Fibroblast of skin of left quadriceps (primary cell): ENCODE results near the gene RFT1.
A peak's percentile ranks its signal among the peaks of the same experiment; 100 is the strongest.

Source experiments
- DNase-seq, 2 experiments: peaks; one replicate each; pipeline ENCODE4 v3.0.0-alpha.2; 2013; ENCODE audit warnings: low read depth in 2 of 2

Gene RFT1, protein sequence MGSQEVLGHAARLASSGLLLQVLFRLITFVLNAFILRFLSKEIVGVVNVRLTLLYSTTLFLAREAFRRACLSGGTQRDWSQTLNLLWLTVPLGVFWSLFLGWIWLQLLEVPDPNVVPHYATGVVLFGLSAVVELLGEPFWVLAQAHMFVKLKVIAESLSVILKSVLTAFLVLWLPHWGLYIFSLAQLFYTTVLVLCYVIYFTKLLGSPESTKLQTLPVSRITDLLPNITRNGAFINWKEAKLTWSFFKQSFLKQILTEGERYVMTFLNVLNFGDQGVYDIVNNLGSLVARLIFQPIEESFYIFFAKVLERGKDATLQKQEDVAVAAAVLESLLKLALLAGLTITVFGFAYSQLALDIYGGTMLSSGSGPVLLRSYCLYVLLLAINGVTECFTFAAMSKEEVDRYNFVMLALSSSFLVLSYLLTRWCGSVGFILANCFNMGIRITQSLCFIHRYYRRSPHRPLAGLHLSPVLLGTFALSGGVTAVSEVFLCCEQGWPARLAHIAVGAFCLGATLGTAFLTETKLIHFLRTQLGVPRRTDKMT

GRCh38 chr3:53130179-53131061 is at the start of gene RFT1:
TSS of gene RFT1 (minus strand) at chr3:53130435. CDS start at chr3:53130400, 35 bp downstream.
- peak; percentile 91 to 93 for DNase-seq

DNA sequence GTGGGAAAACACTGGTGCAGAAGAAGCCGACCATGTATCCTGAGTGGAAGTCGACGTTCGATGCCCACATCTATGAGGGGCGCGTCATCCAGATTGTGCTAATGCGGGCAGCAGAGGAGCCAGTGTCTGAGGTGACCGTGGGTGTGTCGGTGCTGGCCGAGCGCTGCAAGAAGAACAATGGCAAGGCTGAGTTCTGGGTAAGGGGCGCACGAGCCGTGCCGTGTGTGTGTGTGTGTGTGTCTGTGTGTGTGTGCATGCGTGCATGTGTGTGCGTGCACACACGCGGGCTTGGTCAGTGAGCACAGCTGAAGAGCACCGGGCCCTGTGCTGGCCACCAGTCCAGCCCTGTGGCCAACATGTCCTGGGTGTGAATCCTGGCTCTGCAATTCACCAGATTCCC is 49.3 kb upstream of the RFT1 start:
- DNase-seq: no peak

DNA sequence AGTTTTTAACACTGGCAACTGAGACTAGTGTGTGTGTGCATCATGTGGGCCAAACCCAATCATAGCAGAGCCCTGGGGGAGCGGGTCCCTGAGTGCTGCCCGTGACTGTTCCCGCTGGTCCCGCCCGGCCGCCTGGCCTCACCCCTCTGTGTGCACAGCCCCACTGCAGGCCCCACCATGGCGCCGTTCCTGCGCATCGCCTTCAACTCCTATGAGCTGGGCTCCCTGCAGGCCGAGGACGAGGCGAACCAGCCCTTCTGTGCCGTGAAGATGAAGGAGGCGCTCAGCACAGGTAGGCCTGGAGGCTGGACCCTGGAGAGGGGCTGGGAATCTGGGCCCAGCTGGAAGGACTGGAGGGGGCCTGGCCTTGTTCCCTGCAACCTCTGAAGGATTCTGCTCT is 48.0 kb upstream of the RFT1 start:
- DNase-seq: no peak

DNA sequence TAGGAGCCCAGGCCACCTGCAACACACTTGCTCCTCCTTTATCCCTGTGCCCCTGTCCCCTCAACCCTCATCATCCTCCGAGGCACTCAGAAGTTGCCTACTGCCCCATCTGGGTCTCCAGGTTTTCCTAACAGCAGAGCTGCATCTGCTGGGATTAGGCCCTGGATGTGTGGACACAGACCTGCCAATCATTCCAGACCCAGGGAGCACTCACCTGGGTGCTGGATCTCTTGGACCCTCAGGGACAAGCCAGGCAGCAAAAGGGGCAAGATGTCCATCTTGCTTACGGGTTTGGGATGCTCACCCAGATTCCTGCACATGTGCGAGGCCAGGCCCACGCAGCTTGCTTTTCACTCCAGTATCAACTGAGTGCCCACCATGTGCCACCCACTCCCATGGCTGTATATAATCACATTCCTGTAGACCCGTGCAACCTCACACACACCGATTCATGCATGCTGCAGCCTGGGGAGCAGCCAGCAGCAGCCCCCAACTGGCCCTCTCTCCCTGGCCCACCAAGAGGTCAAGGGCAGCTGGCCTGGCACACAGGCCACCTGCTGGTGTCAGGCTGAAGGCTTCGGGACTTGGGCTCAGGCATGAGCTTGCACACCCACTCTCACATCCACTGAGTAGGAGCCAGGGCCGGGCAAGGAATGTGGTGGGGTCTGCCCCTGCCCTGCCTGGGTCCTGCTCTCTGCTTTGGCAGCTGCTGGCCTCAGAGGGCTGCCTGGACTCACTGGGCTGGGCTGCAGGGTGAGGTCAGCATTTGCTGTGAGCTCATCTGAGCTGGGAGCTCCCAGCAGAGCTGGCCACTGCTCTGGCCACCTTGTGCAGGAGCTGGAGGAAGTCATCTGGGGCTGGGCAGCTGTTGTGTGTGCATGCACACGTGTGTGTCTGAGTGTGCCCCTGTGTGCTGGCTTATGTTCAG is 45.6 kb upstream of the RFT1 start:
- no peak for DNase-seq

GRCh38 chr3:53174346-53175250 is 44.4 kb upstream of the RFT1 start:
- no peak for DNase-seq

GRCh38 chr3:53173107-53173506 is 42.9 kb upstream of the RFT1 start:
- DNase-seq: no peak

DNA sequence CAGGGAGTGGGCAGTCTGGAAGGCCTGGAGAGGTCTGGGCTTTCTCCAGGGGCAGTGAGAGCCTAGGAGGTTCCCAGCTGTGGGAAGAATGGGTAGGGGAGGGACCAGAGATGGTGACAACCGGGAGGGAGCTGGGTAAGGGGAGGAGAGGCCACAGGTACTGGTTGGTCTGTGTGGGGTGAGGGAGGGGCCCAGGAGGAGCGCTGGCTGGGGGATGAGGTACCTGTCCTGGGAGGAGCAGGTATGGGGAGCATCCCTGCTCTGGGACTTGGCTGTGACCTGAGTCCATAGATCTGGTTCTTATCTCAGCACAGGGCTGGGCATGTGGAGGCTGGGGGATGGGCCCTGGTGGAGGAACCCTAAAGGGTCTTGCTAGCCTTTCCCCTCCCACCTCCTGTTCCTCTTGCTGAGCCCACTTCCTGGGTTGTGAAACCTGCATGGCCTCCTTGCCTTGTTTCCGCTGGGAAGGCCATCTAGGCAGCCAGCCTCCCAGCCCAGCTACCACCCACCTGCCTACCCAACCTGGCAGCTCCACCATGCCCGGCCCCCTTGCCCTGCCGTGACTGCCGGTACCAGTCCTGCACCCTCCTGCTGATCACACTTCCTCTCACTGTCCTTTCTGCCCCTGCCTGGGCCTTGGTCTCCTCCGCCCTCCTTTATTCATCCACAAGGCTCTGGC is 41.7 kb upstream of the RFT1 start:
- no peak for DNase-seq

DNA sequence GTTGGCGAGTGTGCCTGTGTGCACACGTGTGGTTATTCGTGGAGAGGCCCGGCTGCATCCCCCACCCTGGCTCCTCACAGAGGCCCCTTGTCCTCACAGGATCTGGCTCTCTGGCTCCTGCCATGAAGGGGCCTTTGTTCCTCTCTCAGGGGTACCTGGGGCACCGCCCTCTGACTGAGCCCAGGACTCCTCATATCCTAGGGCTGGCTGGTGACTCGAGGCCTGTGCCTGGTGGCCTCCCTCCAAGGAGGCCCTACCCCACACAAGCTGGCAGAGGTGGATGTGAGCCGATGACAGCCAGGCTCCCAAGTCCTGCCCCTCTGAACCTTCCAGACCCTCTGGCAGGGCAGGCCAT is 40.8 kb upstream of the RFT1 start:
- DNase-seq: no peak

GRCh38 chr3:53170325-53171063 is 40.3 kb upstream of the RFT1 start:
- no peak for DNase-seq

DNA sequence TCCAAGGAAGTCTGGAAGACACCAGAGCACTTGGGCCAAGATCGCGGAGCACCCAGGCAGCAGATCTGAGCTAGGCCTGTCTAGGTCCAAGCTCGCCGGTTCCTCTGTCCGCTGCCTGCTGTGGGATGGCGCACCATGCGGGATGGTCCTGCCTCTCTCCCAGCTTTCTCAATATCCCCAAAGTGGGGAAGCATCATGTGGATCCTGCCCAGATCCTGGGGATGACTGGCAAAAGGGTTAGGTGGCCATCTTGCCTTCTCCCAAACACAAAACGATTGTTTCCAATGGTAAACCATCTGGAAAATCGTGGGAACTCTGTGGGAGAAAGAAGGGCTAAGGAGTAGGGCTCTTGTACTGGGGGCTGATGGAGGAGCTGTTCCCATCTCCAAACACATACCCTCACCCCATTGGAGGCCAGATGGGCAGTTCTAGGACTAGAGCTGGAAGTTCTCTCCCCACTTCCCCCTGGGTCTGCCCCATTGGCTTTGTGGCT is 39.6 kb upstream of the RFT1 start:
- no peak for DNase-seq

DNA sequence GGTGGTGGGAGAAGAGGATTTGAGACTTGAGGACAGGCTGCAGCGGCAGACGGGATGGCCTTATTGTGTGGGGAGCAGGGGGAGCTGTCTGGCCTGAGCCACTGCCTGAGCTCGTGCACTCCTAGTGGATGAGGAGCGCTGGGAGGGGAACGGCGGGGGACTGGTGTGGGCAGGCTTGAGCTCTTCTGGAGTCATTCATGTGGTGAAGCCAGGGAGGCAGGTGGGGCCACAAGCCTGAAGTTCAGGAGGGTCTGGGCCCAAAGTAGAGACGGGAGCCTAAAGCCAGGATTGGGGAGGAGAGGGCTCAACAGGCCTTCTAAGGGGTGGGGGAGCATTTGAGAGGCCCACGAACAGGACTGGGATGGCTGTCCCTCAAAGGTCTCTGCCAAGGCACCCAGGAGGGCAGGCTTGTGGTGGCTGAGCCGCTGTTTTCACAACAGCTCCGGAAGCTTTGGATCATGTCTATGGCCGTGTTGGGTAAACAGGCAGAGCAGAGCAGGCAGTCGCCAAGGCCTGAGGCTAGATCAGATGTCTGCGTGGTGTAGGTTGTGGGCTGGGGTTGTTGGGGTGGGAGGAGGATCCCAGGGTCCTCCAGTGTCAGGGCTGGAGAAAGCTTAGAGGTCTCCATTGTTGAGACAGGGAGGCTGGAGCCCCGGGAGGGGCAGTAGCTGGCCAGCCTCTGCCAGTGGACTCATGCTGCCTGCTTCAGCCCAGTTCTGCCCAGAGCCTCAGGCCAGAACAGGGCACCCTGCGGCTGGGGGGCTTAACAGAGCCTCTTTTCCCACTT is 39.0 kb upstream of the RFT1 start:
- no peak for DNase-seq

- DNase-seq: no peak
These were observed 38.1 kb upstream of the RFT1 start for GRCh38 chr3:53168175-53168923.

GRCh38 chr3:53167418-53168174 is 37.4 kb upstream of the RFT1 start:
- DNase-seq: no peak

DNA sequence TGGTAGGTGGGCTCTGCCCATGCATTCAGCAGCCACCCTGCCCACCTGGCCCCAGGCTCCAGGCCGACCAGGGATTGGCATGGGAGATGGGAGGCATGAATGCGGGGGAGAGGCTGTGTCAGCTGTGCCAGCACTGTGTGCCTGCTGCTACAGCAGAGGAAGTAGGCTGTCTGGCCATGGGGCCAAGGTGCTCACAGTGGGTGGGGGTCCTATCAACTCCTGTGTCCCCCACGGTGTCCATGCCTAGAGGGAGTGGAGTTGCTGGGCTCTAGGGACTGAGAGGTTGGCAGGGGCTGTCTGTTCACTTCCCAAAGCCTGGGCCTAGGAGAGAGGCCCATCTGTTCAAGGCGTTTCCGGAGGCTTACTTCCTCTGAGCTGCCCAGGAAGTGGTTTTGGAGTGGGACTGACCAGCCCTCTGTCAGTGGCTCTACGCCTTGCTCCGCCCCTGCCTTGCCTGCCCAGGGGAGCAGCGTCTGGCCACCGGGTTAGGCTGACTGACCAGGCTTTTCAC is 36.6 kb upstream of the RFT1 start:
- DNase-seq: no peak

- no peak for DNase-seq
These were observed 36.0 kb upstream of the RFT1 start for GRCh38 chr3:53166206-53166605.

- no peak for DNase-seq
These were observed 34.7 kb upstream of the RFT1 start for GRCh38 chr3:53164911-53165310.
